GM18499 (cell line): ENCODE results near the gene SYT2.
"Not testable (repeated sequence)": the region's sequence is repeated elsewhere in the genome, so short reads cannot be mapped to it uniquely, and the experiment has no call there.

Experiments
- ATAC-seq: cut with Tn5 transposase; IDR thresholded peaks from one replicate; pipeline ENCODE4 v1.9.1; 2021; ENCODE audit warnings: moderate number of reproducible peaks; ENCODE audit not compliant: insufficient read depth, unreplicated experiment

The SYT2 gene

DNA sequence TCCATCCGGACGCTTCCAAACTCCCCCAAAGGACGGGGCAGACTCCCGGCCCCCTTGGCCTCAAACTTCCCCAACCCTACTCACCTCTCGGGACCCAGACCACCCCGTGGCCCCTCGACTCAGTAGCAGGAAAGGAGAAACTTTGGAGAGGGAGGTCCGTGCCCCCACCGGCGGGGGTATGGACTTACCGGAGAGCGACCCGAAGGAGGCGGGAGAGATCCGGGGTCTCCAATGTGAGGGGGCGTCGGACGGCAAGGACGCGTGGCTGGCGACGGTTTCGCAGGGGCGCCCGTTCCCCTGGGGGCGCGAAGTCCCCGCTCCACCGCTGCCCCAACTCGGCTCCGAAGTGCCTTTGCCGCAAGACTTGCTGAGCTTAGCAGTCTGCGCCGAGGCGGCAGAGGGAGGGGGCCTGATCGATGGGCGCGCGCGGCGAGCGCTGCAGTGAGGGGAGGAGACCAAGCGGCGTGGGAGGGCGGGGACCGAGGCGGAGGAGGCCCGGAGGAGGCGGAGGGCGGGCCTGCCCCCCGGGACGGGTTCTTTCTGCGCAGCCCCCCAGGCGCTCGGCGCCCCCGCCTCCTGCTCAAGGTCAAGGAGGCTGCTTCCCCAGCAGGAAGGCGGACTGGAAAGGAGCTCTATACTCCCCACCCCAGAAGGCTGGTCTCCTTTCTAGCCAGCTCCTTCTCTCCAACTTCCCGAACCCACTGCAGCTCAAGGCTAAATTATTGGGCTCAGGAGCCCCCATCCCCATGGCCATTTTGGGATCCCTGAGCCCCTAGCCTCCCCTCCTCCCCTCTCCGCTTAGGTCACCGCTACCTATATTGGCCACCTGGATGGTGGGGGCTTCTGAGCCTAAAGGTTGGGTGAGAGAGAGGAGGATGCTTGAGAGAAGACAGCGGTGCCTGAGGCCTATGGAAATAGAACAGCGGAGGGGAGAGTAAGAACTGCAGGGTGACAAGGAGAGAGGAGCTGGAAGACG, at the start of gene SYT2:
SYT2 (minus strand) TSS at position 385 of the 976 bp plus-strand sequence. CDS start 104,682 bp downstream, outside the sequence.
- no peak for ATAC-seq

DNA sequence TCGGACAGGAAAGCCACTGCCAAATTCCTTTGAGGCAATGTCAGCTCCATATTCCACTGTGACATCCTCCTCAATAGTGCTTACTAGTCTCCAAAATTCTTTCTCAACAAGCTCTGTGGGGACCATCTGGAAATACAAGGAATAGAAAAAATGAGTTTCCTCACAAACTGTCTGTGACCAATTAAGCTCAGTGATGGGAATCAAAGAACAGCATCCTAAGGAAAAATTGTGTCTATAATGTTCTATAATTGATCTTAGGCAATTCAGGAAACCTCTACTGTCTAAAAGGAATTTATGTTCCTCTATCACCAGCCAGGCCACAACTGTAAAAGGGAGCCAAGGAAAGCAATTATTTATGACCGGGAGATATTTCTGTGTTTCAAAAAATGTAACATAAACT, 46.1 kb upstream of the SYT2 start:
- no peak for ATAC-seq

DNA sequence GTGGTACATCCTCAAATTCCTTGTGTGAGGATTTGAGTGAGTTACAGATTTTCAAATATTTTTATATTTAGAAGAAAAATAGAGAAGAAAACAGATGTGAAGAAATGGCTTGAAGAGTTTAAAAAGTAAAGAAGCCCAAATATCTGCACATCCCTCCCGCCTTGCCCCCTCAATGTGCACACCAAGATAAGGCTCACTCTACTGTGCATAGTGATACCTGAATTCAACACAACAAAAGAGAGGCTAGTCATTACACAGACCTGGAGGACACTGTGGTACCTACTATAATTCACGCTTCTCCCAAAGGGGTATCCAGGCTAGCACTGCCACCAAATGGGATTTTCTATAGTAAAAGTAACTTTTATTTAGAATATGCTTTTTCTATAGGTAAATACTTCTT, 44.0 kb upstream of the SYT2 start:
- no peak for ATAC-seq

DNA sequence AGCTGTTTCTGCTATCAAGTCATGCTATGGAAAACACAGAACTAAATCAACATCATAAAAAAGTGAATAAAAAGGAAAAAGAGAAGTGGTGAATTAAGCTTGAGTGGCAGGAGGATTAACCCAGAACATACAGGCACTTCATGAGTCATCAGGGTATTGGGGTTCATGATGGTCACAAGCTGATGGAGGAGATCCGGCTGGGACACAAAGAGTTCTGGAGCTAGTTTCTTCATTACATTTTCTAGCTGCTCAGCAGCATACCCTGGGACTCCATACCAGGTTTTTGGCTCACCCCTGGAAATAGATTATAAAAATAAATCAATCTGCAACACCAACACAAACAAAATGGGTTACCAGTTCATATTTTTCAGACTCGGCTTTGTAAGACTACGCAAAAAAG, 42.5 kb upstream of the SYT2 start:
- no peak for ATAC-seq

DNA sequence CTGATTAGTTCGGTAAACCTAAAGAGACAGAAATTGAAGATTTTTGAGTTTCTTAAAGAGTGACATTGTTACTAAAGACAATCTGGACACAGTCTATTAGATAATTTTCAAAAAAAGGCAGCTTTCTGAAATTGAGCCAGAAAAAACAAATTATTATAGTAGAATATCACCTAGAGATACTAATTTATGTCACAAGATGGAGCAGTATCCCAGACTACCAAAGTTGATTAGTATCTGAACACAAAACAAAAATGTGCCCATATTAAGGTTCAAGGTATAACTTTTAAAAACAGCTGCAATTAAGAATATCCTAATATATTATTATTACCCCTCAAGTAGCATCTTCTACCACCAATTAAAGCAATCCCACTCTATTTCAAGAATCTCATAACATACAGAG, 40.5 kb upstream of the SYT2 start:
- ATAC-seq: no peak

DNA sequence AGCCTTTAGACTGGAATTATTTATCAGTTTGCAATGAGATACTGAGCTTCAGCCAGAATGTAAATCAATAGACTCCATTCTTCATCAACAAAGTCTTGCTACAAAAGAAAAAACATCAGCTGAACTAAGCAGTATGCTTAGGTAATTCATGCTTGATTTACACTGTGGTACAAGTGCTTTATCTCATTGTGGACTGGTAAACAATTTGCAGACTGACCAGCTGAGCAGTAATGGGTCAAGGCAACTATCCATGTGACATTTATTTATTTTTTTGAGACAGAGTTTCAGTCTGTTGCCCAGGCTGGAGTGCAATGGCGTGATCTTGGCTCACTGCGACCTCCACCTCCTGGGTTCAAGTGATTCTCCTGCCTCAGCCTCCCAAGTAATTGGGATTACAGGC, 39.8 kb upstream of the SYT2 start:
- ATAC-seq: no peak

DNA sequence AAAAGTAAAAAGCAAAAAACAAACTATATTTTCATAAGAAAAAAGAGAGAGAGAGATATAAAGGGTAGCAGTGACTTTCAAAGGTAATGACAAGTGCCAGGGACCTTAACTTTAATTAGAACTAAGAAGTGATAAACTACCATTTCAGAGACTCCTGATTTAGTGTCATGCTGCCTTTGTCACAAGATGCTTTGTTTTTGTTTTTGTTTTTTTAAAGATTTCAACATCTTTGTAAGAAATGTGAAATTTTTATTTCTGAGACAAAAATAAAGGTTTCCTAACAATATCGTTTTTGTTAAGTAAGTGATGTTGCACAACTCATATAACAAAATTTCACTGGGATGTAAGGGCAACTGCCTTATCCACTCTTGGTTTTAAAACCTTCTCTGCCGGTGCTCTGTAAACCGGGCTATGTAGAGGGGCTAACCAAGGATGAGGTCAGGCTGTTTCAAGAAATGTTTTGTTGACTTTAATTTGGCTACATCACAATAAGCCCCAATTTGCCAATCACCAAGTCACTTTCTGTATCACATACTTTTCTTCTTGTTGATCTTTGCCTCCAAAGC, 35.2 kb upstream of the SYT2 start:
- ATAC-seq: no peak

DNA sequence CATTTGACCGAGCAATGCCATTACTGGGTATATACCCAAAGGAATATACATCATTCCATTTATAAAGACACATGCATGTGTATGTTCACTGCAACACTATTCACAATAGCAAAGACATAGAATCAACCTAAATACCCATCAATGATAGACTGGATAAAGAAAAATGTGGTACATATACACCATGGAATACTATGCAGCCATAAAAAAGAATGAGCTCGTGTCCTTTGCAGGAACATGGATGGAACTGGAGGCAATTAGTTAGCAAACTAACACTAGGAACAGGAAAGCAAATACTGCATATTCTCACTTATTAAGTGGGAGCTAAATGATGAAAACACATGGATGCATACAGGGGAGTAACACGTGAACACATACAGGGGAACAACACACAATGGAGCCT, 34.5 kb upstream of the SYT2 start:
- not testable (repeated sequence) for ATAC-seq

DNA sequence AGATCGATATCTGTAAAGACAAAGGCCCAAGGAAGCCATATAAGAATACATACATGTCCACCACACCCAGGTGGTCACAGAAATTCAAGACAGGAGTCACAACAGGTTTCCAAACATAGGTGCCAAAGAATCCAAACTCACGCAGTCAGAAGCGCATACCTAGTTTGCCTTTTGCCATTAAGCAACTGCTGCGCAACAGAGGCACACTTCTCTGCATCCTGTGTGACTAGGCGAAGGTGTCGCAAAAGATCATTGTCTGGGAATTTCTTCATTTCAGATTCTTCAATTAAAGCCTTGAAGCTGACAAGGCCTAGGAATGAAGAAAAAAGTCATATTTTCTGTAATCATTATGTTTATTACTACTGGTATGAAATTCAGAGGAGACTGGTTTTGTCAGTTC, 32.2 kb upstream of the SYT2 start:
- no peak for ATAC-seq

DNA sequence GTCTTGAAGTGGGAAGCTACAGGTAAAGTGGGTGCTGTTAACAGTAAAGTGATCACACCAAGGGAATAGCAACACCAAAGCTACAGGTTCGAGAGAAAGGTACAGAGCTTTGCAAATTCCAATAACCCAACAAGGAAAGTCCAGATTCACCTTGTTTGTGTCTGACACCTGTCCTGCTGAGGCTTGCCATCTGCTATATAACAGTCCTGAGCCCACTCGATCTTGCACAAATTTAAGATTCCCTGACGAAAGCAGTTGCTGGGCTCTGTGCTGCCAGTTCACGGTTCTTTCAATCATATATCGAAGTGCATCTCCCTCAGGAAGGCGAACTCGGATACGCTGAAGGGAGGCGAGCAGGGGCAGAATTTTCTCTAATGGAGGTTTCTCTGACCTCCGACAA, 23.0 kb upstream of the SYT2 start:
- ATAC-seq: no peak

DNA sequence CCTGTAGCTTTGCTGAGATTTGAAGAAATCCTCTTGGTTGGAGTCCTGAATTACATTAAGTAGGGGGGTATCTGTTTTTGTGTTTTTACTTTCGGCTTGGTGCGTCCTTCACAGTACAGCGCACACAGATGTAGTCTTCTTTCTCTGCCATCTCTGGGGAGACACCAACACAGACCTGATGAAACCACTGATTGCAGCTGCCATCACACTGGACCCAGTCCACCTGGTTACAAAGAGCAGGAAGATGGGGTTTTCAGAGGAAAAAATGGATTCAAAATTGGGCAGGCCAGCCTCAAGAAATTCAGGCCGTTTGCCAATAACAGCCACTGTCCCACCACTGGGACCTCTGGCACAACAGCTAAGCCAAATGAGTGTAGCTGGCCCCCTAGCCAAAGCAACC, 18.7 kb upstream of the SYT2 start:
- ATAC-seq: no peak

DNA sequence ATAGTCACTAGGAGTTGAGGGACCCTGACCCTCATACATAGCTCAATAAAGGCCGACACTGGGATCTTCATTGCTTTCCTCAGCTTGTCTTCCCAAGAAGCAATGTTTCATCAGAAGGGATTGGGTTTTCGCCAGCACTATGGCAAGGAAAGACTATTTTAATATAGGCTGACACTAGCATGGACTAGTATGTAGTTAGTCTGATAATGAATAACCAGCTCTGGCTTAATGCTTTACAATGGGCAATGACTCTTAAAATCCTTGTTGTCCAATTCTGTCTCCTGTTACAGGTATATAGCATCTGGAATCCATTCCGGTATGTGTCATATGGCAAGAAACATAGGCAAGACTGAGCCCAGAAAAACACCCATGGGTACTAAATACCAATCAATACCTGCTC, 15.3 kb upstream of the SYT2 start:
- no peak for ATAC-seq

DNA sequence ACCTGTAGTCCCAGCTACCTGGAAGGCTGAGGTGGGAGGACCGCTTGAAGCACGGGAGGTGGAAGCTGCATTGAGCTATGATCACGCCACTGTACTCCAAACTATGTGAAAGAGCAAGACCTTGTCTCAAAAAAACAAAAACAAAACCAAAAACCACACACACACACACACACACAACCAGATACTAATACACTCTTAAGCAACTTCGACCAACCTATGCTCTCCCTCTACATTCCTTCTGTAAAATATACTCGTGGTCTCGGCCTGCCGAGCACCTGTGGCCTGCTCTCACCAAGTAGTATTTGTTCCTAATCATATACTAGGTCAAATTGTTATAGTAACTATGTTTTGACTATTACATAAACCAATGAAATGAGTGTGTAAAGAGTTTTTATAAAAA, 13.5 kb upstream of the SYT2 start:
- ATAC-seq: no peak

DNA sequence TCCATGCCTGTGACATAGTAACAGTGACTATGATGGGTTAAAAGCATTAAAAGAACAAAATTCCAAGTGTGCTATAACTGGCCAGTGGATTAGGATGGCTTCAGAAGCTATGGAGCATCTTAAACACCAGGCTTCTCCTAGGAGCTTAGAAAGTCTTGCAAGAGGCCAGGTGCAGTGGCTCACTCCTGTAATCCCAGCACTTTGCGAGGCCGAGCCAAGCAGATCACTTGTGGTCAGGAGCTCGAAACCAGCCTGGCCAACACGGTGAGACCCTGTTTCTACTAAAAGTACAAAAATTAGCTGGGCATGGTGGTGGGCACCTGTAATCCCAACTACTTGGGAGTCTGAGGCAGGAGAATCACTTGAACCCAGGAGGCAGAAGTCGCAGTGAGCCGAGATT, 12.8 kb upstream of the SYT2 start:
- ATAC-seq: not testable (repeated sequence)

DNA sequence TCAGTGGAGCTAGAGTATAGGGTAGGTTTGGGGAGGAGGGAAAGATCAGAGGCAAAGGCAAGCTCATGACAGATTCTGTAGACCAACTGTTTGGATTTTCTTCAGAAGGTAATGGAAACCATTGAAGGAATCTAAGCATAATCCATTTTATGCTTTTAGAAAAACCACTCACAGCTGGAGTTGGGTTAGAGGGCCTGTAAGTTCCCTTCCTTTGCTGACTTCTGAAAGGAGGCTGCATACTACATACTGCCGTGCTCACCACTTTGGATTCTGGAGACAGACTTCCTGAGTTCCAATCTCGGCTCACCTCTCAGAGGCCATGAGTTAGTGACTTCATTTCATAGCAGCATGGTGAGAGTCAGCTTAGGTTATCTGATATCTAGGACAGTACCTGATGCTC, 6.4 kb upstream of the SYT2 start:
- ATAC-seq: no peak

DNA sequence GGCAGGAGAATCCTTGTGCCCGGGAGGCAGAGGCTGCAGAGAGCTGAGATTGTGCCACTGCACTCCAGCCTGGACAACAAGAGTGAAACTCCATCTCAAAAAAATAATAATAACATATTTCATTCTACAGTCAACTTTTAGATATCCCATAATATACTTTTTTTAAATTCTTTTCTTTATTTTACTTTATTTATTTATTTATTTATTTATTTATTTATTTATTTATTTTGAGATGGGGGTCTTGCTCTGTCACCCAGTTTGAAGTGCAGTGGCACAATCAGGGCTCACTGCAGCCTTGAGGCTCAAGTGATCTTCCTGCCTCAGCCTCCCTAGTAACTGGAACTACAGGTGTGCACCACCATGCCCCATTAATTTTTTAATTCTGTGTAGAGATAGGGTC, 3.9 kb upstream of the SYT2 start:
- ATAC-seq: not testable (repeated sequence)

DNA sequence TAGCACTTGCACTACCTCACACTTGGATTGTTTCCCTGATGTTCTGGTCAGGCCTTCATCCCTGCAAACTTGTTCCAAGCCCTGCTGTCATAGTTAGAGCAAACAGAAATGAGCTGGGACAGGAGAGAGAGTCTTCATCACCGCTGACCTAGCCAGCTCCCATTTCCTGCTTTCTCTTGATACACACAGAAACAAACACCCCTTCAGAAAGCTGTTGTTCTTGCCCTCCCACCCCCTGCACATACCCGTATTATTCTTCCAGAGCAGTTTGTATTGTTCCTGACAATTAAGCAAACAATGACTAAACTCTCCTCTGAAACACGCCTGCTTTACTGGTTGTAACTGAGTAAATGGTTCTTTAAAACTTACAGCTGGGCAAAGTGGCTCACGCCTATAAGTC, 2.9 kb upstream of the SYT2 start:
- no peak for ATAC-seq

DNA sequence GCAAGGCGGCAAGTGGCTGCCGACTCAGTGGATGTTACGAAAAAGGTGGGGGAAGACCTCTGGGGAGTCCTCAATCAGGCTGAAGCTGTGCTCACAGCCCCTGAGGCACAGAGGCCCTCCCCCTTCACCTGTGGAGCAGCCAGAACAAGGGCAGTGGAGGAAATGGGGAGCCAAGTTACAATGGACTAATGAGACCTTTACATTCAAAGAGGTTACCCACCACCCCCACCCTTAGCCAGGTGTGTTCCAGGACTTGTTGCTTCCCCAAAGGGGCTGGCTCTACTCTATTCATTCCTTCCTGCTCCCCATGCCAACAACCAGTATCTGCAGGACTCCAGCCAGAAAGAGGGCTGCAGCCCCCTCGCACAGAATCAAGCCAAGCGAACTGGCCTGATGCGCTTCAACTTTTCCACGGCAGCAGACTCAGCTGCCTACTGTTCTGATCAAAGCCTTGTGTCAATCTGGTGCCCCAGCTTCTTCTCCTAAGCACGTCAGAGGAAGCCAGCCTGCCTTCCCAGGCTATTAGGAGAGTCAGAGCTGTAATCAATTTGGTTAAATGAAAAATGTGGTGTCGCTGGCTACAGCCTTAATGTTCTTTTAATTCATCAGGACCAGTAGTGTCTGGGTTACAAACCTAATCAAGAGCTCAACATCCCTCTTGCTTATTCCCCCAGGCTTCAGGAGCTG, 1.8 kb upstream of the SYT2 start:
- no peak for ATAC-seq

DNA sequence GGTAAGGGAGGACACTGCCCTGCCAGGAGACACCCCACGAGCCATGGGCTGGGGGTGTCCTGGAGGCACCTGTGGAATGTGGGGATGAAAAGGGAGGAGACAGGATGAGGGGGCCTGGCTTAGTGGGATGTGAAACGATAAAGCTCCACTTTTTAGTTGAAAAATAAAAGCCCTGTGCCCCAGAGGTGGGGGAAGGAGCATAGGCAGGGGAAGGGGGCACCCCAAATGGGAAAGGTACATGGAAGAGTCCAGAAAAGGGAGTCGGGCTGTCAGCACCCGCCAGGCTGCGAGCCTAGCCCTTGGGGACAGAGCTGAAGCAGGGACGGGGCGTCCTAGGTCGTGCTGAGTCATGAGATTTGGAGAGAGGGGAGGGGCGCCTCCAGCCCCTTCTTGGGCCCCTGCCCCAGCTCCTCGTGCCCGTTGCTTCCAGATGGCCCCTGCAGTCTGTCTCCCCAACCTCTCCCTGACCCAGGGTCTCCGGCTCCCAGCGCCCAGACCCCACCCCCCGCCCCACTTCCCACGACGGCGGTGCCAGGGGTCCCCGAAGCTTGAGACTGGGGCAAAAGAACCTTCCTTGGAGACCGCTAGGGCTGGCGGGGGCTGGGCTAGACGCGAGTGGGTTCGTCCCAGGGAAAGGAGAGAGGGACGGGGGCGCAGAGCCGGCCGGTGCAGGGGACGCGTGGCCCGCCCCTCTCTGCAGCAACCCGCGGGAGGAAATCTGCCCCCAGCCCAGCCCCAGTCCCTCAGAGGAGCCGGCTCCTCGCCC, 795 bp downstream of the SYT2 start:
- ATAC-seq: no peak

DNA sequence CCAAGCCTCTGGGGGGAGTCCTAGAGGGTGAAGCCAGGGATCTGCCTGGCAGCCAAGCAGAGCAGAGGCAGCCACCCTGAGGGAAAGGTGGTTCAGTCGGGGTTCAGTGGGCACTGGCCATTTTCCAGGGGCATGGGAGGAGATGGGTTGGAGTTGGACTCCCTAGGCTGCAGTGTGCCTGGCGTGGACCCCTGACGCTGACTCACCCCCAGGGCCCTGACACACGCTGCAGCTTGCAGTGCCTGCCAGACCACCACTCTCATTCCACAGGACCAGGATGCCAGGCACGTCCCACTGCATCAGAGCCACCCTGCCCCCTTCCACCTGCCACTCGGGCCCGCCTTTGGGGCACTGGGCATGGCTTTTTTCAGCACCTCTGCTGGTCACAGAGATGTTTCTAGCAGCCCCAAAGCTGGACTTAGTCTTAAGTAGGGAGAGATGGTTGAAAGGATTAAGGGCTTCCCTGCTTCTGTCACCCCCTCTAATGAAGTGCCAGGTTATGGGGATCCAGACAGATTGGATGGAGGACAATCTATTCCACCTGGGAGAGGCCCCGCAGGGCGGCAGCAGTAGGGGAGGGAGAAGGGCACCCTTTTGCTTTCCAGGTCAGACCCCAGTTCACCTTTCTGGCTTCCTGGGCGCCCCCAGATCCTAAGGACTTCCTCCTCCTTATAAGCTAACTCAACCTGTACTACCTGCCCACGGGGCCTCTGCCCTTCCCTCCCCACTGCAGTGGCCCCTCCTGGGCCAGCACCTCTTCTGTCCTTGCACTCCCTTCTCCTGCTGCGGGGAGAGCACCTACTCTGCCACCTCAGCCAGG, 1.6 kb downstream of the SYT2 start:
- ATAC-seq: no peak
